Thyroid gland (tissue), 4 donors: Measurements from ENCODE around the gene ATP6V0E2.

ENCODE experiments used
- CTCF ChIP-seq, 6 experiments: fragments of 200-600 bp in 3 of 6; fragments of 450-650 bp in 3 of 6; sonication (generic) in 3 of 6; IDR thresholded peaks; one replicate each; pipeline ENCODE4 v1.5.1; 2016 to 2019; ENCODE audit warnings: antibody characterized with exemption in 6 of 6, mild to moderate bottlenecking in 2 of 6, inconsistent platforms in 1 of 6, moderate library complexity in 1 of 6
- POLR2A ChIP-seq, 2 donors: fragments of 450-650 bp; IDR thresholded peaks; one replicate each; pipeline ENCODE4 v1.6.1; 2017; ENCODE audit warnings: antibody characterized with exemption in 2 of 2, mild to moderate bottlenecking in 2 of 2, moderate library complexity in 1 of 2

DNA sequence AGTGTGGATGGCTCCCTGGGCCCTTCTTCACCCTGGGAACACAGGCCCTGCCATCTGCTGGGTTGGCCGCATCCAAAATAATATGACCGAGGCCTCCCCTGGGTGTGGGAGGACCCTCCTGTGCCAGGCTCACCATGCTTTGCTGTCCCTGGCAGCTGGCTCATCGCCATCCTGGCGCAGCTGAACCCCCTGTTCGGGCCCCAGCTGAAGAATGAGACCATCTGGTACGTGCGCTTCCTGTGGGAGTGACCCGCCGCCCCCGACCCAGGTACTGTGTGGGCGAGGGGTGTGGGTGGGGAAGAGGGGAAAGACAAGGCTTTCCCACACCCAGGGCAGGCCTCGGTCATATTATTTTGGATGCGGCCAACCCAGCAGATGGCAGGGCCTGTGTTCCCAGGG is 4.8 kb downstream of the ATP6V0E2 start:
- TF ChIP-seq CTCF (IDR thresholded peaks at IDR 0.05) (no peak), POLR2A (IDR thresholded peaks at IDR 0.05) (no peak)
